MM.1S (cell line): ENCODE data around the gene F10.

Experiments
- DNase-seq: peaks from one replicate; pipeline ENCODE4 v3.0.0-alpha.2; 2015
- H2AFZ ChIP-seq: fragments of 300-600 bp; sonication (generic); 2 replicates; pipeline ENCODE4 v1.6.0; 2016; ENCODE audit warnings: antibody characterized with exemption, low read length
- H3F3A ChIP-seq: fragments of 300-600 bp; sonication (generic); 2 replicates; pipeline ENCODE4 v1.6.1; 2016; ENCODE audit warnings: mild to moderate bottlenecking, antibody characterized with exemption, low read length, moderate library complexity, mixed read lengths; ENCODE audit not compliant: insufficient read depth
- H3K27ac ChIP-seq: fragments of 300-600 bp; sonication (generic); 2 replicates; pipeline ENCODE4 v1.5.1; 2016; ENCODE audit warnings: mild to moderate bottlenecking, low read length
- H3K27me3 ChIP-seq: fragments of 300-600 bp; sonication (generic); replicated peaks from 2 replicates; pipeline ENCODE4 v1.6.0; 2016; ENCODE audit warnings: low read length; ENCODE audit not compliant: insufficient read depth
- H3K36me3 ChIP-seq: fragments of 300-600 bp; sonication (generic); replicated peaks from 2 replicates; pipeline ENCODE4 v1.6.1; 2016; ENCODE audit warnings: mild to moderate bottlenecking, low read length, mixed read lengths; ENCODE audit not compliant: insufficient read depth
- H3K4me1 ChIP-seq: fragments of 300-600 bp; sonication (generic); 2 replicates; pipeline ENCODE4 v1.6.1; 2016; ENCODE audit warnings: low read length, mixed read lengths
- H3K4me2 ChIP-seq: fragments of 300-600 bp; sonication (generic); 2 replicates; pipeline ENCODE4 v1.6.0; 2016; ENCODE audit warnings: low read depth, low read length
- H3K4me3 ChIP-seq: fragments of 300-600 bp; sonication (generic); 2 replicates; pipeline ENCODE4 v1.5.1; 2016; ENCODE audit warnings: low read length, mixed read lengths
- H3K79me2 ChIP-seq: fragments of 300-600 bp; sonication (generic); 2 replicates; pipeline ENCODE4 v1.6.1; 2016; ENCODE audit warnings: mixed run types, low read length, mixed read lengths
- H3K9ac ChIP-seq: fragments of 300-600 bp; sonication (generic); 2 replicates; pipeline ENCODE4 v1.6.1; 2016; ENCODE audit warnings: low read length, mixed read lengths
- H3K9me2 ChIP-seq: fragments of 300-600 bp; sonication (generic); replicated peaks from 2 replicates; pipeline ENCODE4 v1.6.1; 2016; ENCODE audit warnings: mild to moderate bottlenecking, low read length, mixed read lengths; ENCODE audit not compliant: insufficient read depth
- H3K9me3 ChIP-seq: fragments of 300-600 bp; sonication (generic); replicated peaks from 2 replicates; pipeline ENCODE4 v1.6.1; 2016; ENCODE audit warnings: mild to moderate bottlenecking, low read length, mixed read lengths; ENCODE audit not compliant: insufficient read depth
- H4K20me1 ChIP-seq: fragments of 300-600 bp; sonication (generic); 2 replicates; pipeline ENCODE4 v1.6.1; 2016; ENCODE audit warnings: mild to moderate bottlenecking, low read length, moderate library complexity, mixed read lengths; ENCODE audit not compliant: insufficient read depth
- CTCF ChIP-seq: fragments of 300-600 bp; sonication (generic); IDR thresholded peaks from 2 replicates; pipeline ENCODE4 v1.5.1; 2016; ENCODE audit warnings: antibody characterized with exemption, low read length, mixed read lengths
- EZH2 ChIP-seq: fragments of 300-600 bp; sonication (generic); optimal IDR thresholded peaks from 2 replicates; pipeline ENCODE3; 2017; ENCODE audit warnings: low read depth, mild to moderate bottlenecking, antibody characterized with exemption, low read length, mixed read lengths
- EZH2phosphoT487 ChIP-seq: fragments of 300-600 bp; sonication (generic); IDR thresholded peaks from 2 replicates; pipeline ENCODE4 v1.6.1; 2018; ENCODE audit warnings: antibody characterized with exemption, low read length

F10 gene

GRCh38 chr13:113129921-113130750 lies 7.5 kb downstream of the F10 start:
- no peak overlapping the region for H3K27ac ChIP-seq
- H3K9me2 ChIP-seq = no peaks in the 10 kb centered on the region

GRCh38 chr13:113135281-113135760 lies 12.7 kb downstream of the F10 start:
- H3K79me2 ChIP-seq = no peaks in the 10 kb centered on the region
- H3K9me2 ChIP-seq = no peaks in the 10 kb centered on the region
- H3K27ac ChIP-seq = no peak overlapping the region
- H3K9me3 ChIP-seq = no peaks in the 10 kb centered on the region
- DNase-seq = no peak
- no peak overlapping the region for H3K4me2 ChIP-seq
- H3K27me3 ChIP-seq = peaks cover 86% of the 10 kb centered on the region
- H2AFZ ChIP-seq = no peak overlapping the region
- H3F3A ChIP-seq = no peaks in the 10 kb centered on the region
- no peaks in the 10 kb centered on the region for H3K4me1 ChIP-seq
- H4K20me1 ChIP-seq = no peaks in the 10 kb centered on the region
- H3K4me3 ChIP-seq = no peak overlapping the region
- H3K36me3 ChIP-seq = no peaks in the 10 kb centered on the region
- H3K9ac ChIP-seq = no peak overlapping the region
- TF ChIP-seq EZH2phosphoT487 (no peak), CTCF (no peak), EZH2 (no peak)

More at GRCh38 chr13:113129921-113130750, 7.5 kb downstream of the F10 start:
- no peak overlapping the region for H3K4me3 ChIP-seq
- H3K36me3 ChIP-seq = no peaks in the 10 kb centered on the region
- H3F3A ChIP-seq = no peaks in the 10 kb centered on the region
- peaks cover 89% of the 10 kb centered on the region for H3K27me3 ChIP-seq
- H4K20me1 ChIP-seq = no peaks in the 10 kb centered on the region
- DNase-seq = no peak
- no peak overlapping the region for H3K9ac ChIP-seq
- H3K79me2 ChIP-seq = no peaks in the 10 kb centered on the region
- no peaks in the 10 kb centered on the region for H3K4me1 ChIP-seq
- no peak overlapping the region for H3K4me2 ChIP-seq
- TF ChIP-seq CTCF = no peak
- no peak for TF ChIP-seq EZH2
- no peak for TF ChIP-seq EZH2phosphoT487
- no peak overlapping the region for H2AFZ ChIP-seq
- H3K9me3 ChIP-seq = no peaks in the 10 kb centered on the region

- Histone ChIP-seq H3K4me2 (no peak overlapping the region), H3K27ac (no peak overlapping the region), H3K9me3 (no peaks in the 10 kb centered on the region), H3F3A (no peaks in the 10 kb centered on the region), H3K36me3 (no peaks in the 10 kb centered on the region), H3K79me2 (no peaks in the 10 kb centered on the region), H3K9me2 (no peaks in the 10 kb centered on the region), H3K27me3 (peaks cover 70% of the 10 kb centered on the region), H3K4me1 (no peaks in the 10 kb centered on the region), H3K4me3 (no peak overlapping the region), H4K20me1 (no peaks in the 10 kb centered on the region), H3K9ac (no peak overlapping the region), H2AFZ (no peak overlapping the region)
- DNase-seq = no peak
- TF ChIP-seq EZH2 (no peak), CTCF (no peak), EZH2phosphoT487 (no peak)
Observed at GRCh38 chr13:113137691-113138298, 15.2 kb downstream of the F10 start.
